ENCODE results near the gene SPANXN2.
"Not testable (repeated sequence)": the region's sequence is repeated elsewhere in the genome, so short reads cannot be mapped to it uniquely, and the experiment has no call there.

Gene SPANXN2

GRCh38 chrX:143720652-143721051 lies at the start of gene SPANXN2:
Gene SPANXN2, minus strand, starts transcription at chrX:143720752. Its CDS starts 84 bp downstream, at chrX:143720668.
- not testable (repeated sequence) for DNase-seq (ENCODE audit: low read depth)

DNA sequence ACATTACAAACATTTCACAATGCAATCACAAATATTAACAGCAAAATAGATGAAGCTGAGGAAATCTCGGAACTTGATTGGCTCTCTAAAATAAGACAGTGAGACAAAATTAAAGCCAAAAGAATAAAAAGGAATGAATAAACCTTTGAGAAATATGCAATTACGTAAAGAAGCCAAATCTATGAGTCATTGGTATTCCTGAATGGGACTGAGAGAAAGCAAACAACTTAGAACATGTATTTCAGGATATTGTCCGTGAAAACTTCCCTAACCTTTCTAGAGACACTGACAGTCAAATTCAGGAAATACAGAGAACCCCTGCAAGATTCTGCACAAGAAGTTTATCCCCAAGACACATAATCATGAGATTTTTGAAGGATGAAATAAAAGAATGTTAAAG lies 48.4 kb upstream of the SPANXN2 start:
- DNase-seq (ENCODE audit: low read depth), result no peak

GRCh38 chrX:143767789-143768188 lies 47.2 kb upstream of the SPANXN2 start:
- not testable (repeated sequence) for DNase-seq (ENCODE audit: low read depth)

- no peak for DNase-seq (ENCODE audit: low read depth)
These were observed 37.3 kb upstream of the SPANXN2 start for GRCh38 chrX:143757887-143758286.

DNA sequence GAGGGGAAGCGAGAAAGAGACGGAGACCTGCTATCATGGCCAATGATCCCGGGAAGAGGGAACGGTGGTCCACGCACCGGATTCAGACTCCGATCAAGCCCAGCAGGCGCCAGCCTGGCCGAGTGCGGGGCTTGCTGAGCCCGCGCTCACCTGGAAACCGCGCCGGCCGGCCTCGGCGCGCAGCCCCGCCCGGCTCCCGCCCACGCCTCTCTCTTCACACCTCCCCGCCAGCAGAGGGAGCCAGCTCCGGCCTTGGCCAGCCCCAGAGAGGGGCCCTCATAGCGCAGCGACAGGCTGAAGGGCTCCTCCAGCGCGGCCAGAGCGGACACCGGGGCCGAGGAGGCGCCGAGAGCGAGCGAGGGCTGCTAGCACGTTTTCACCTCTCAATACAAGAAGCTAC lies 36.8 kb upstream of the SPANXN2 start:
- no peak for DNase-seq (ENCODE audit: low read depth)

GRCh38 chrX:143754183-143754582 lies 33.6 kb upstream of the SPANXN2 start:
- DNase-seq (ENCODE audit: low read depth), result no peak

DNA sequence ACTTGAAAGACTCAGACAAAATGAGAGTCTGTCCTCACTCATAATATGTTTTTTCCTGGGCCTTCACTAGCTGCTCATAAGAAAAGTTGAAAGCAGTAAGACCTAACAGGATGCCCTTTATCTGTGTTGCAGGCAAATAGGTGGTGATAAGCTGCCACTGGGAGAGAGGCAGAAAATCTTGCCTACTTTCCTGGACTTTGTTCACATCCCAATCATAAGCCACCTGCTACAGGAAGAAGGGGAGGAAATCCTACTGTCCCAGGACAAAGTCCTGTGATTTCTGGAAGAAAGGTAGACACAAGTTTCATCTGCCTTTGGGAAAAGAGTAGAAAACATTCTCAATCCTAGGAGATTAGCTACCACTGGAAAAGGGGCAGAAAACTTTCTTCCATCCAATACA lies 13.3 kb upstream of the SPANXN2 start:
- no peak for DNase-seq (ENCODE audit: low read depth)

DNA sequence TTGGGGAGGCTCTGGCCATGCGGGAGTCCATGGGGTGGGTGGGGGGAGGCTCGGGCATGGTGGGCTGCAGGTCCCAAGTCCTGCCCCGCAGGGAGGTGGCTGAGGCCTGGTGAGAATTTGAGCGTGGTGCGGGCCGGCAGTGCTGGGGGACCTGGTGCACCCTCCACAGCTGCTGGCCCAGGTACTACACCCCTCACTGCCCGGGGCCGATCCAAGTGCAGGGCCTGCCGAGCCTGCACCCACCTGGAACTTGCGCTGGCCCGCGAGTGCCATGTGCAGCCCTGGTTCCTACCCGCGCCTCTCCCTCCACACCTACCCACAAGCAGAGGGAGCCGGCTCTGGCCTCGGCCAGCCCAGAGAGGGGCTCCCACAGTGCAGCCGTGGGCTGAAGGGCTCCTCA lies 5.7 kb upstream of the SPANXN2 start:
- DNase-seq (ENCODE audit: low read depth), result no peak

DNA sequence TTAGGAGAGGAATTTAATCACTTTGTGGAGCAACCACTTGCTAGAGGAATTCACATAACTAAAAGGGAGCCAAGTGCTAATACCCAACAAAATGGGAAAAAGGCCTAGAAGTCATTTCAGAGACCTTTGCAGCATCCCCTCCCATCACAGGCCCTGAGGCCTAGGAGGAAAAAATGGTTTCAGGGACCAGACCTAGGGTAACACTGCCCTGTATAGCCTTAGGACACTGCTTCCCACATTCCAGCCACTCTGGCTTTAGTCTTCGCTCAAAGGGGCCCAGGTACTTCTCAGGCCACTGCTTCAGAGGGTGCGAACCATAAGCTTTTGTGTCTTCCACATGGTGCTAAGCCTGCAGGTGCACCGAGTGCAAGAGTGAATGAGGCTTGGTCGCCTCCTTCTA lies 19.1 kb downstream of the SPANXN2 start:
- DNase-seq (ENCODE audit: low read depth), result no peak

- no peak for DNase-seq (ENCODE audit: low read depth)
These were observed 25.7 kb downstream of the SPANXN2 start for GRCh38 chrX:143694885-143695284.

GRCh38 chrX:143683486-143683885 lies 37.1 kb downstream of the SPANXN2 start:
- no peak for DNase-seq (ENCODE audit: low read depth)

DNA sequence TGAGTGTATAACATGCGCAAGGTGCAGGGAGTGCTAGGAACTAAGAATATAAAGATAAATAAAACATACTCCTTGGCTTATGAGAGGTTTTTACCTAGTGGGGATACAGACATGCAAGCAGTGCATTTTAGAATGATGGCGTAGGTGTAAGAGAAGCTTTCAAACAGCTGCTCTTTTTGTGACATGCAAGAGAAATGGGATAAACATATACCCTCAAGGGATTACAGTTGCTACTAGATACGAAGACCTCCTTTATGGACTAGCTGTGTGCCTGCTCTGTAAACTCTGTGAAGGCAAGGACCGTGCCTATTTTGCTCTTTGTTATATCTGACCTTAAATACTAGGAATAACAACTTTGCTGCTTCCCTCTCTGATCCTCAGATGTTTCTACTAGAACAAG lies 45.6 kb downstream of the SPANXN2 start:
- DNase-seq (ENCODE audit: low read depth), result no peak

DNA sequence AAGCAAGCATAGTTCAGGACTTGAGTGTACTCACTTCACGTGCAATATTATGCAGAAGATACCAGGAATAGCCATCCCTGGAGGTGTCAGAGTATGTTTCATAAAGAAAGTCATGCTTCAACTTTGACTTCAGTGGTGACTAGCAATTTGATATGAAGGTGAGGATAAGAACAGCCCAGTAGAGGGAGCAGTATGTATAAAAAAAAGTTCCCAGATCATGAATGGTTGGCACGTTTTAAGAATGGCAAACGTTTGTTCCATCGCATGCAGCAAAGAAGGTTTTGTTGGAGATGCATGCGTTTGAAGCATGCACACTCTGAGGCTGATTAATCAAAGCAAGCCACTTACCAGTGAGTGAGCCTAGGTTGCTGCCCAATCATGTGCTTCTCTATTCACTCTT lies 51.2 kb downstream of the SPANXN2 start:
- no peak for DNase-seq (ENCODE audit: low read depth)

- peak; percentile 1 for DNase-seq (ENCODE audit: low read depth)
These were observed 56.2 kb downstream of the SPANXN2 start for GRCh38 chrX:143664302-143664701.

- DNase-seq (ENCODE audit: low read depth), result no peak
These were observed 56.8 kb downstream of the SPANXN2 start for GRCh38 chrX:143663755-143664154.
